Panc1 (cell line): ENCODE measurements around the gene DIP2C.

ENCODE experiments used
- POLR2AphosphoS5 ChIP-seq: IDR thresholded peaks from 2 replicates; pipeline ENCODE4 v1.6.1; 2012; ENCODE audit warnings: mild to moderate bottlenecking, low read depth, low read length, moderate library complexity
- SIN3A ChIP-seq: IDR thresholded peaks from 2 replicates; pipeline ENCODE4 v1.6.1; 2012; ENCODE audit warnings: low read depth, mild to moderate bottlenecking, low read length, moderate library complexity, borderline replicate concordance; ENCODE audit not compliant: insufficient read depth
- TCF7L2 ChIP-seq: IDR thresholded peaks from 2 replicates; pipeline ENCODE4 v1.6.1; 2011; ENCODE audit warnings: mild to moderate bottlenecking, low read depth, low read length, inconsistent platforms
- TF ChIP-seq, protein P1 (sequence below), 2 experiments: IDR thresholded peaks; 2 replicates each; pipeline ENCODE4 v1.6.1; 2011 to 2012; ENCODE audit warnings: low read depth in 2 of 2, control low read depth in 1 of 2, low read length in 1 of 2, mild to moderate bottlenecking in 1 of 2, moderate library complexity in 1 of 2; ENCODE audit not compliant: insufficient read depth in 1 of 2
- TF ChIP-seq, protein P2 (sequence below): fragments of 450-650 bp; IDR thresholded peaks from 2 replicates; pipeline ENCODE4 v1.5.1; 2017; ENCODE audit warnings: mild to moderate bottlenecking

GRCh38 chr10:689452-690371, at the start of gene DIP2C:
- TF ChIP-seq TCF7L2 (no peak), POLR2AphosphoS5 (no peak), SIN3A (0 out of 2 replicates have a peak, but pooled peaks have one; percentile 37)
- TF ChIP-seq, protein P1, sequence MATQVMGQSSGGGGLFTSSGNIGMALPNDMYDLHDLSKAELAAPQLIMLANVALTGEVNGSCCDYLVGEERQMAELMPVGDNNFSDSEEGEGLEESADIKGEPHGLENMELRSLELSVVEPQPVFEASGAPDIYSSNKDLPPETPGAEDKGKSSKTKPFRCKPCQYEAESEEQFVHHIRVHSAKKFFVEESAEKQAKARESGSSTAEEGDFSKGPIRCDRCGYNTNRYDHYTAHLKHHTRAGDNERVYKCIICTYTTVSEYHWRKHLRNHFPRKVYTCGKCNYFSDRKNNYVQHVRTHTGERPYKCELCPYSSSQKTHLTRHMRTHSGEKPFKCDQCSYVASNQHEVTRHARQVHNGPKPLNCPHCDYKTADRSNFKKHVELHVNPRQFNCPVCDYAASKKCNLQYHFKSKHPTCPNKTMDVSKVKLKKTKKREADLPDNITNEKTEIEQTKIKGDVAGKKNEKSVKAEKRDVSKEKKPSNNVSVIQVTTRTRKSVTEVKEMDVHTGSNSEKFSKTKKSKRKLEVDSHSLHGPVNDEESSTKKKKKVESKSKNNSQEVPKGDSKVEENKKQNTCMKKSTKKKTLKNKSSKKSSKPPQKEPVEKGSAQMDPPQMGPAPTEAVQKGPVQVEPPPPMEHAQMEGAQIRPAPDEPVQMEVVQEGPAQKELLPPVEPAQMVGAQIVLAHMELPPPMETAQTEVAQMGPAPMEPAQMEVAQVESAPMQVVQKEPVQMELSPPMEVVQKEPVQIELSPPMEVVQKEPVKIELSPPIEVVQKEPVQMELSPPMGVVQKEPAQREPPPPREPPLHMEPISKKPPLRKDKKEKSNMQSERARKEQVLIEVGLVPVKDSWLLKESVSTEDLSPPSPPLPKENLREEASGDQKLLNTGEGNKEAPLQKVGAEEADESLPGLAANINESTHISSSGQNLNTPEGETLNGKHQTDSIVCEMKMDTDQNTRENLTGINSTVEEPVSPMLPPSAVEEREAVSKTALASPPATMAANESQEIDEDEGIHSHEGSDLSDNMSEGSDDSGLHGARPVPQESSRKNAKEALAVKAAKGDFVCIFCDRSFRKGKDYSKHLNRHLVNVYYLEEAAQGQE (IDR thresholded peaks at IDR 0.05; ENCODE audit: insufficient read depth in 1 of 2, low read depth in 2 of 2, low read length in 1 of 2) = no peak
- TF ChIP-seq, protein P2, sequence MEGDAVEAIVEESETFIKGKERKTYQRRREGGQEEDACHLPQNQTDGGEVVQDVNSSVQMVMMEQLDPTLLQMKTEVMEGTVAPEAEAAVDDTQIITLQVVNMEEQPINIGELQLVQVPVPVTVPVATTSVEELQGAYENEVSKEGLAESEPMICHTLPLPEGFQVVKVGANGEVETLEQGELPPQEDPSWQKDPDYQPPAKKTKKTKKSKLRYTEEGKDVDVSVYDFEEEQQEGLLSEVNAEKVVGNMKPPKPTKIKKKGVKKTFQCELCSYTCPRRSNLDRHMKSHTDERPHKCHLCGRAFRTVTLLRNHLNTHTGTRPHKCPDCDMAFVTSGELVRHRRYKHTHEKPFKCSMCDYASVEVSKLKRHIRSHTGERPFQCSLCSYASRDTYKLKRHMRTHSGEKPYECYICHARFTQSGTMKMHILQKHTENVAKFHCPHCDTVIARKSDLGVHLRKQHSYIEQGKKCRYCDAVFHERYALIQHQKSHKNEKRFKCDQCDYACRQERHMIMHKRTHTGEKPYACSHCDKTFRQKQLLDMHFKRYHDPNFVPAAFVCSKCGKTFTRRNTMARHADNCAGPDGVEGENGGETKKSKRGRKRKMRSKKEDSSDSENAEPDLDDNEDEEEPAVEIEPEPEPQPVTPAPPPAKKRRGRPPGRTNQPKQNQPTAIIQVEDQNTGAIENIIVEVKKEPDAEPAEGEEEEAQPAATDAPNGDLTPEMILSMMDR = no peak
